ENCODE results near the gene SLFN11. TPM values are rescaled to one million over a fixed set of nuclear protein-coding genes. Genes with fewer than 3 reads are reported as not detected.

The SLFN11 gene
- total RNA-seq, 2 experiments from 2014 or later, result not detected

DNA sequence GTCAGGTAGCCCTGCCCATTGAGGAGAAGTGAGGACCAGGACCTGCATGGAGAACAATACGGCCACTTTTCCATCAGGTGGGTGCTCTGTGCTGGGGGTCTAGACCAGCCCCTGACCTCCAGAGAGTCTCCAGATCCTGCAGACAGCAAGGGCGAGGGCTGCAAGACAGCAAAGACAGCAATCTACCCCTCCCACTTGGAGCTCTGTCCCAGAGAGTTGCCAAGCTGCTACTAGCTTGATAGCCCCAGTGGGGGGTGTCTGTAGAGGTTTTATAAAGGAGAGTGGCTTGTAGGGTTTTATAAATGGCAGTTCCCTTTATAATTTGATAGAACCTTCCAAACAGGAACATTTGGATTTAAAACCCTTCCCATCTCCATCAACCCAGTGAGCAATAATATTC lies 16.7 kb upstream of the SLFN11 start:
- CTCF ChIA-PET (ENCODE audit: unreplicated experiment), result no interaction called here
- no TSS peak for BruUV-seq (replicated peaks)

DNA sequence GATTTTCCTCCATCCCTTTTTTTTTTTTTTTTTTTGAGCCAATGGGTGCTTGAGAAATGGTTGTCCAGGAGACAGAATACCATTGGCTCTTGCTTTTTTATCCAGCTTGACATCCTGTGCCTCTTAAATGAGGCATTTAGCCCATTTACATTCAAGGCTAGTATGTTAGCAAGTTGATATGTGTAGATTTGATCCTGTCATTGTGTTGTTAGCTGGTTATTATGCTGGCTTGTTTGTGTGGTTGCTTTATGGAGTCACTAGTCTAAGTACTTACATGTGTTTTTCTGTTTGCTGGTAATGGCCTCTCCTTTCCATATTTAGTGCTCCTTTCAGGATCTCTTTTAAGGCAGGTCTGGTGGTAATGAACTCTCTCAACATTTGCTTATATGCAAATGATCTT lies 14.1 kb upstream of the SLFN11 start:
- no peaks in the 10 kb centered on the region for H3K36me3 ChIP-seq (ENCODE audit: insufficient read depth, low read length)
- no peak for TF ChIP-seq EZH2phosphoT487 (IDR thresholded peaks at IDR 0.05; ENCODE audit: borderline replicate concordance, low read depth, low read length)
- TF ChIP-seq, protein P1, sequence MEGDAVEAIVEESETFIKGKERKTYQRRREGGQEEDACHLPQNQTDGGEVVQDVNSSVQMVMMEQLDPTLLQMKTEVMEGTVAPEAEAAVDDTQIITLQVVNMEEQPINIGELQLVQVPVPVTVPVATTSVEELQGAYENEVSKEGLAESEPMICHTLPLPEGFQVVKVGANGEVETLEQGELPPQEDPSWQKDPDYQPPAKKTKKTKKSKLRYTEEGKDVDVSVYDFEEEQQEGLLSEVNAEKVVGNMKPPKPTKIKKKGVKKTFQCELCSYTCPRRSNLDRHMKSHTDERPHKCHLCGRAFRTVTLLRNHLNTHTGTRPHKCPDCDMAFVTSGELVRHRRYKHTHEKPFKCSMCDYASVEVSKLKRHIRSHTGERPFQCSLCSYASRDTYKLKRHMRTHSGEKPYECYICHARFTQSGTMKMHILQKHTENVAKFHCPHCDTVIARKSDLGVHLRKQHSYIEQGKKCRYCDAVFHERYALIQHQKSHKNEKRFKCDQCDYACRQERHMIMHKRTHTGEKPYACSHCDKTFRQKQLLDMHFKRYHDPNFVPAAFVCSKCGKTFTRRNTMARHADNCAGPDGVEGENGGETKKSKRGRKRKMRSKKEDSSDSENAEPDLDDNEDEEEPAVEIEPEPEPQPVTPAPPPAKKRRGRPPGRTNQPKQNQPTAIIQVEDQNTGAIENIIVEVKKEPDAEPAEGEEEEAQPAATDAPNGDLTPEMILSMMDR (conservative IDR thresholded peaks at IDR 0.05; ENCODE audit: low read length), result no peak
- ChIA-PET POLR2A (no interaction called here), CTCF (ENCODE audit: unreplicated experiment) (no interaction called here)
- H3K4me3 ChIP-seq (ENCODE audit: low read depth, low read length, poor library complexity, severe bottlenecking), result no peak overlapping the region
- BruUV-seq (replicated peaks), result no TSS peak
- intact Hi-C loops (cut with micrococcal nuclease; ENCODE audit: unreplicated experiment), result no loop called here
- H3K4me1 ChIP-seq (ENCODE audit: insufficient read depth, low read length, poor library complexity, severe bottlenecking), result no peaks in the 10 kb centered on the region
- no peaks in the 10 kb centered on the region for H3K79me2 ChIP-seq (ENCODE audit: insufficient read depth, low read depth, low read length)
- no peak overlapping the region for H3K27ac ChIP-seq (ENCODE audit: low read depth, low read length, poor library complexity, severe bottlenecking)
- H3K4me2 ChIP-seq (ENCODE audit: low read length), result no peak overlapping the region
- DNase-seq (ENCODE audit: low spot score), result no peak
- H4K20me1 ChIP-seq (ENCODE audit: insufficient read depth, low read length), result no peaks in the 10 kb centered on the region
- no peaks in the 10 kb centered on the region for H3K9me3 ChIP-seq (ENCODE audit: low read length)
- H2AFZ ChIP-seq (ENCODE audit: low read length), result no peak overlapping the region
- H3K9me2 ChIP-seq (ENCODE audit: insufficient read depth, low read length), result no peaks in the 10 kb centered on the region

More for the DNA sequence above, 16.7 kb upstream of the SLFN11 start:
- H3K9me2 ChIP-seq (ENCODE audit: insufficient read depth, low read length), result no peaks in the 10 kb centered on the region
- no peak overlapping the region for H2AFZ ChIP-seq (ENCODE audit: low read length)
- no peak overlapping the region for H3K4me2 ChIP-seq (ENCODE audit: low read length)
- H3K4me1 ChIP-seq (ENCODE audit: insufficient read depth, low read length, poor library complexity, severe bottlenecking), result no peaks in the 10 kb centered on the region
- POLR2A ChIA-PET, result no interaction called here
- H3K79me2 ChIP-seq (ENCODE audit: insufficient read depth, low read depth, low read length), result no peaks in the 10 kb centered on the region
- no peaks in the 10 kb centered on the region for H3K9me3 ChIP-seq (ENCODE audit: low read length)
- H4K20me1 ChIP-seq (ENCODE audit: insufficient read depth, low read length), result no peaks in the 10 kb centered on the region
- no peaks in the 10 kb centered on the region for H3K36me3 ChIP-seq (ENCODE audit: insufficient read depth, low read length)
- TF ChIP-seq EZH2phosphoT487 (IDR thresholded peaks at IDR 0.05; ENCODE audit: borderline replicate concordance, low read depth, low read length), result no peak
- TF ChIP-seq, protein P1 (conservative IDR thresholded peaks at IDR 0.05; ENCODE audit: low read length), result no peak
- no peak overlapping the region for H3K4me3 ChIP-seq (ENCODE audit: low read depth, low read length, poor library complexity, severe bottlenecking)
- DNase-seq (ENCODE audit: low spot score), result no peak
- H3K27ac ChIP-seq (ENCODE audit: low read depth, low read length, poor library complexity, severe bottlenecking), result no peak overlapping the region
- intact Hi-C loops (cut with micrococcal nuclease; ENCODE audit: unreplicated experiment), result no loop called here

DNA sequence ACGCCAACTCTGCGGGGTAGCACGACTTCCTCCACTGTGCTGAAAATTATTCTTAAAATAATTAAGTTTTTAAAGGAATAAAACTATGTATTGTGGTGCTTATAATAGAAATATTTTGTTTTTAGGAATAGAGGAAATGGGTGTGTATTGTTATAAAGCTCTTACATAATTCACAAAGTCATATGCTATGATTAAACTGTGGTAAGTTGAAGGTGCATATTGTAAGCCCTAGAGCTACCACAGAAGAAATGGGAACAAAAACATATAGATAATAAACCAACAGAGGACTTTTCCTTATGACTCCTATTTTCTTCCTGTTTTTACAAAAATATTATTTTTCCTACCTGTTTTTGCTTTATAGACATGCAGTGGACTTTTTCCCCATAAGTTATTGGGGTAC lies 4.3 kb upstream of the SLFN11 start:
- Histone ChIP-seq H3K9me2 (ENCODE audit: insufficient read depth, low read length) (no peaks in the 10 kb centered on the region), H3K79me2 (ENCODE audit: insufficient read depth, low read depth, low read length) (no peaks in the 10 kb centered on the region), H2AFZ (ENCODE audit: low read length) (no peak overlapping the region), H3K4me3 (ENCODE audit: low read depth, low read length, poor library complexity, severe bottlenecking) (no peak overlapping the region), H3K36me3 (ENCODE audit: insufficient read depth, low read length) (no peaks in the 10 kb centered on the region), H3K4me1 (ENCODE audit: insufficient read depth, low read length, poor library complexity, severe bottlenecking) (no peaks in the 10 kb centered on the region), H4K20me1 (ENCODE audit: insufficient read depth, low read length) (no peaks in the 10 kb centered on the region), H3K4me2 (ENCODE audit: low read length) (no peak overlapping the region), H3K27ac (ENCODE audit: low read depth, low read length, poor library complexity, severe bottlenecking) (no peak overlapping the region), H3K9me3 (ENCODE audit: low read length) (no peaks in the 10 kb centered on the region)
- POLR2A ChIA-PET, result no interaction called here
- BruUV-seq (replicated peaks), result no TSS peak
- no peak for TF ChIP-seq EZH2phosphoT487 (IDR thresholded peaks at IDR 0.05; ENCODE audit: borderline replicate concordance, low read depth, low read length)
- intact Hi-C loops (cut with micrococcal nuclease; ENCODE audit: unreplicated experiment), result no loop called here
- CTCF ChIA-PET (ENCODE audit: unreplicated experiment), result no interaction called here
- no peak for DNase-seq (ENCODE audit: low spot score)
